SU-DHL-6 (cell line): Measurements from ENCODE around the gene IRGQ.

Experiments
- CTCF ChIP-seq: fragments of 200-600 bp; sonication (generic); IDR thresholded peaks from one replicate; pipeline ENCODE4 v1.5.1; 2017; ENCODE audit warnings: antibody characterized with exemption, mild to moderate bottlenecking, low read length, moderate library complexity; ENCODE audit not compliant: insufficient read depth, poor library complexity, severe bottlenecking
- EZH2phosphoT487 ChIP-seq: fragments of 200-600 bp; sonication (generic), shearing (Covaris generic); conservative IDR thresholded peaks from 2 replicates; pipeline ENCODE4 v1.6.1; 2018; ENCODE audit warnings: mild to moderate bottlenecking, antibody characterized with exemption, low read length, moderate library complexity, mixed read lengths

- no peak for TF ChIP-seq CTCF
- TF ChIP-seq EZH2phosphoT487 = no peak
Observed at GRCh38 chr19:43551399-43552197, 44.3 kb downstream of the IRGQ start.
